ENCODE data around the gene CRAT. TPM values are rescaled to one million over a fixed set of nuclear protein-coding genes. Genes with fewer than 3 reads are reported as not detected.

Gene CRAT
- total RNA-seq, 2 experiments from 2014 or later = 7.1 to 9.4 TPM

- Histone ChIP-seq H3K9me3 (ENCODE audit: control insufficient read depth in 1 of 2, insufficient read depth in 1 of 2, low read length in 2 of 2) (no peaks in the 10 kb centered on the region), H3K4me1 (ENCODE audit: insufficient read depth, low read length) (peaks cover 44% of the 10 kb centered on the region), H3K27ac (ENCODE audit: low read depth in 1 of 2, low read length in 2 of 2) (peak overlapping the region; percentile 95 to 96), H3K4me3 (ENCODE audit: low read length) (peak overlapping the region; percentile 65), H3K27me3 (ENCODE audit: control insufficient read depth in 1 of 2, insufficient read depth in 2 of 2, low read length in 2 of 2) (no peaks in the 10 kb centered on the region), H3K36me3 (ENCODE audit: insufficient read depth, low read length) (peaks cover 50% of the 10 kb centered on the region)
- Mint-ChIP-seq H3K36me3 (ENCODE audit: low read depth) (peaks cover 48% of the 10 kb centered on the region), H3K9me3 (no peaks in the 10 kb centered on the region), H3K27ac (peak overlapping the region; percentile 89), H3K27me3 (no peaks in the 10 kb centered on the region), H3K4me1 (ENCODE audit: low read depth) (peaks cover 34% of the 10 kb centered on the region), H3K4me3 (peak overlapping the region; percentile 88)
- intact Hi-C loops (cut with DNase I, micrococcal nuclease) = loop anchor here (1.0 to 5.0 kb wide), 4 partner anchors 37 to 650 kb away; partner anchors contain the start of gene IER5L (in 1 of the 2)
- ATAC-seq (ENCODE audit: poor library complexity) = peak; percentile 6
- ChIA-PET POLR2A (interaction anchor here (0.7 to 3.3 kb wide), 15 partner anchors 9 to 663 kb away, joined by 3 to 53 read pairs (median 5); partner anchors contain the start of genes IER5L and NTMT1), CTCF (interaction anchor here (1.2 to 2.0 kb wide), 8 partner anchors 9 to 643 kb away, joined by 4 to 13 read pairs (median 6); no protein-coding TSS in a partner anchor)
- TF ChIP-seq CTCF (IDR thresholded peaks at IDR 0.05) = no peak
- peak in 6 of 14 experiments; percentile 8 to 46 (median 28) for DNase-seq
Measured at GRCh38 chr9:129140397-129141065, 29.9 kb upstream of the CRAT start.

- H3K4me3 ChIP-seq (ENCODE audit: low read length) = peak overlapping the region; percentile 65
- H3K27me3 ChIP-seq (ENCODE audit: control insufficient read depth in 1 of 2, insufficient read depth in 2 of 2, low read length in 2 of 2) = no peaks in the 10 kb centered on the region
- Mint-ChIP-seq H3K27ac (peak overlapping the region; percentile 89), H3K27me3 (no peaks in the 10 kb centered on the region), H3K36me3 (ENCODE audit: low read depth) (peaks cover 52% of the 10 kb centered on the region), H3K4me3 (peak overlapping the region; percentile 88), H3K9me3 (no peaks in the 10 kb centered on the region), H3K4me1 (ENCODE audit: low read depth) (peaks cover 34% of the 10 kb centered on the region)
- ATAC-seq (ENCODE audit: poor library complexity) (peak; percentile 87), DNase-seq (peak; percentile 53 to 92 (median 75))
- peak overlapping the region; percentile 95 to 96 for H3K27ac ChIP-seq (ENCODE audit: low read depth in 1 of 2, low read length in 2 of 2)
- H3K9me3 ChIP-seq (ENCODE audit: control insufficient read depth in 1 of 2, insufficient read depth in 1 of 2, low read length in 2 of 2) = no peaks in the 10 kb centered on the region
- TF ChIP-seq CTCF (IDR thresholded peaks at IDR 0.05) = no peak
- ChIA-PET POLR2A (interaction anchor here (0.7 to 3.3 kb wide), 15 partner anchors 8 to 664 kb away, joined by 3 to 53 read pairs (median 4); partner anchors contain the start of genes IER5L and NTMT1), CTCF (interaction anchor here (0.5 to 2.0 kb wide), 13 partner anchors 8 to 644 kb away, joined by 3 to 13 read pairs (median 4); partner anchors contain the start of gene PTPA)
- peaks cover 44% of the 10 kb centered on the region for H3K4me1 ChIP-seq (ENCODE audit: insufficient read depth, low read length)
- intact Hi-C loops (cut with DNase I, micrococcal nuclease) = loop anchor here (1.0 to 10.0 kb wide), 10 partner anchors 33 to 1095 kb away; partner anchors contain the start of gene IER5L (in 1 of the 2)
- H3K36me3 ChIP-seq (ENCODE audit: insufficient read depth, low read length) = peaks cover 51% of the 10 kb centered on the region
Measured at GRCh38 chr9:129139993-129140396, 29.4 kb upstream of the CRAT start.

GRCh38 chr9:129139233-129139992, 28.8 kb upstream of the CRAT start:
- ATAC-seq (ENCODE audit: poor library complexity) = peak; percentile 65
- CTCF ChIA-PET = interaction anchor here (0.5 to 2.0 kb wide), 26 partner anchors 8 to 651 kb away, joined by 3 to 13 read pairs (median 4); partner anchors contain the start of genes IER5L, NTMT1 and PTPA

More at GRCh38 chr9:129139233-129139992, 28.8 kb upstream of the CRAT start:
- H3K9me3 ChIP-seq (ENCODE audit: control insufficient read depth in 1 of 2, insufficient read depth in 1 of 2, low read length in 2 of 2) = no peaks in the 10 kb centered on the region
- peak; percentile 91 for TF ChIP-seq CTCF (IDR thresholded peaks at IDR 0.05)
- intact Hi-C loops (cut with DNase I, micrococcal nuclease) = loop anchor here (1.0 to 10.0 kb wide), 6 partner anchors 33 to 1095 kb away; no protein-coding TSS in a partner anchor
- peak overlapping the region; percentile 95 to 96 for H3K27ac ChIP-seq (ENCODE audit: low read depth in 1 of 2, low read length in 2 of 2)
- Mint-ChIP-seq H3K4me1 (ENCODE audit: low read depth) (peaks cover 34% of the 10 kb centered on the region), H3K9me3 (no peaks in the 10 kb centered on the region), H3K36me3 (ENCODE audit: low read depth) (peaks cover 57% of the 10 kb centered on the region), H3K27me3 (no peaks in the 10 kb centered on the region), H3K27ac (peak overlapping the region; percentile 89), H3K4me3 (peak overlapping the region; percentile 88)
- peak; percentile 56 to 90 (median 68) for DNase-seq
- peak overlapping the region; percentile 65 for H3K4me3 ChIP-seq (ENCODE audit: low read length)
- POLR2A ChIA-PET = interaction anchor here (0.6 to 3.3 kb wide), 18 partner anchors 8 to 664 kb away, joined by 3 to 53 read pairs (median 4); partner anchors contain the start of genes IER5L and NTMT1
- no peaks in the 10 kb centered on the region for H3K27me3 ChIP-seq (ENCODE audit: control insufficient read depth in 1 of 2, insufficient read depth in 2 of 2, low read length in 2 of 2)
- peaks cover 44% of the 10 kb centered on the region for H3K4me1 ChIP-seq (ENCODE audit: insufficient read depth, low read length)
- H3K36me3 ChIP-seq (ENCODE audit: insufficient read depth, low read length) = peaks cover 57% of the 10 kb centered on the region
